ENCODE results near the gene RBBP8. TPM values are rescaled to one million over a fixed set of nuclear protein-coding genes. Genes with fewer than 3 reads are reported as not detected.

Gene RBBP8
- total and polyA plus RNA-seq, 2 donors (not counting 3 experiments of a cell fraction or from before 2014, with no cell fraction given): 3.0 to 13.5 TPM

DNA sequence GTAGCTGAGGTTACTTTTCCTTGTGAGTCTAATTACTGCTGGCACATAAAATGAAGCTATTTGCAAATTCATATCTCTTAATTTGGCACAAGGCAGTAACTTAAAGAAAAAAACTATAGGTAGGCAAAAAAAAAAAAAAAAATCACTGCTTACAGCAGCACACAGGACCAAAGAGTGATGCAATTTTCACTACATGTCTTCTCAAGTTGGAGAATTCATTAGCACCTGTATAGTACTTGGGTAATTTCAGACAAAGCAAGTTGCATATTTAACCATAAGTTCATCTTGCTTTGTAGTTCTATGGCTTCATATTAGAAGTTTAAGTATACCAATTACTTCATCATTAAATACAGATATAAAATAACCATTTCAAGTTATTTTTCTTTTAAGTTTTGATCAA, 33.7 kb upstream of the RBBP8 start:
- no peak for FAIRE-seq
- no peak for DNase-seq (ENCODE audit: low read depth, low spot score)
- H3K4me2 ChIP-seq (ENCODE audit: insufficient read depth, low read length): no peak overlapping the region
- ChIA-PET CTCF (no interaction called here), POLR2A (interaction anchor here (0.5 kb wide), 1 partner anchor 851 kb away, joined by 7 read pairs; no protein-coding TSS in a partner anchor)
- H3K27me3 ChIP-seq (ENCODE audit: control insufficient read depth in 2 of 2, insufficient read depth in 2 of 2, low read length in 2 of 2): peaks cover 9 to 18% of the 10 kb centered on the region in 2 experiments
- no peak overlapping the region for H3K27ac ChIP-seq (ENCODE audit: insufficient read depth, low read depth, low read length)
- no peaks in the 10 kb centered on the region for H3K36me3 ChIP-seq (ENCODE audit: control insufficient read depth in 2 of 2, extremely low read depth in 1 of 2, insufficient read depth in 2 of 2, low read length in 2 of 2)
- no peaks in the 10 kb centered on the region for H4K20me1 ChIP-seq (replicated peaks; ENCODE audit: control insufficient read depth, extremely low read depth, insufficient read depth, low read length)
- dilution Hi-C loops (cut with MboI; ENCODE audit: extremely low pct_ligation_motif_present, low sequenced_read_pairs): no loop called here
- TF ChIP-seq, protein P1, sequence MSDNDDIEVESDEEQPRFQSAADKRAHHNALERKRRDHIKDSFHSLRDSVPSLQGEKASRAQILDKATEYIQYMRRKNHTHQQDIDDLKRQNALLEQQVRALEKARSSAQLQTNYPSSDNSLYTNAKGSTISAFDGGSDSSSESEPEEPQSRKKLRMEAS (IDR thresholded peaks at IDR 0.05; ENCODE audit: insufficient read depth, insufficient read length): no peak
- no peak for TF ChIP-seq GATA2 (IDR thresholded peaks at IDR 0.05; ENCODE audit: insufficient read depth, insufficient read length, low read depth, low read length)
- no peak for TF ChIP-seq EZH2 (IDR thresholded peaks at IDR 0.05; ENCODE audit: borderline replicate concordance, low read depth, low read length, severe bottlenecking)
- no peak for TF ChIP-seq POLR2AphosphoS5 (IDR thresholded peaks at IDR 0.05; ENCODE audit: insufficient read depth, low read depth, low read length)
- no peak for TF ChIP-seq JUN (IDR thresholded peaks at IDR 0.05; ENCODE audit: borderline replicate concordance, insufficient read depth, insufficient read length, low read depth)
- TF ChIP-seq POLR2A (IDR thresholded peaks at IDR 0.05; ENCODE audit: low read depth, low read length): no peak
- no peak for TF ChIP-seq MYC (IDR thresholded peaks at IDR 0.05; ENCODE audit: low read depth, low read length)
- TF ChIP-seq FOS (IDR thresholded peaks at IDR 0.05; ENCODE audit: borderline replicate concordance, insufficient read depth, low read length): no peak
- TF ChIP-seq, protein P2, sequence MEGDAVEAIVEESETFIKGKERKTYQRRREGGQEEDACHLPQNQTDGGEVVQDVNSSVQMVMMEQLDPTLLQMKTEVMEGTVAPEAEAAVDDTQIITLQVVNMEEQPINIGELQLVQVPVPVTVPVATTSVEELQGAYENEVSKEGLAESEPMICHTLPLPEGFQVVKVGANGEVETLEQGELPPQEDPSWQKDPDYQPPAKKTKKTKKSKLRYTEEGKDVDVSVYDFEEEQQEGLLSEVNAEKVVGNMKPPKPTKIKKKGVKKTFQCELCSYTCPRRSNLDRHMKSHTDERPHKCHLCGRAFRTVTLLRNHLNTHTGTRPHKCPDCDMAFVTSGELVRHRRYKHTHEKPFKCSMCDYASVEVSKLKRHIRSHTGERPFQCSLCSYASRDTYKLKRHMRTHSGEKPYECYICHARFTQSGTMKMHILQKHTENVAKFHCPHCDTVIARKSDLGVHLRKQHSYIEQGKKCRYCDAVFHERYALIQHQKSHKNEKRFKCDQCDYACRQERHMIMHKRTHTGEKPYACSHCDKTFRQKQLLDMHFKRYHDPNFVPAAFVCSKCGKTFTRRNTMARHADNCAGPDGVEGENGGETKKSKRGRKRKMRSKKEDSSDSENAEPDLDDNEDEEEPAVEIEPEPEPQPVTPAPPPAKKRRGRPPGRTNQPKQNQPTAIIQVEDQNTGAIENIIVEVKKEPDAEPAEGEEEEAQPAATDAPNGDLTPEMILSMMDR (IDR thresholded peaks at IDR 0.05; ENCODE audit: extremely low read depth in 1 of 2, insufficient read depth in 1 of 2, low read depth in 1 of 2, low read length in 2 of 2): no peak
- H3K4me1 ChIP-seq (ENCODE audit: control insufficient read depth, extremely low read depth, insufficient read depth, low read length): no peaks in the 10 kb centered on the region
- H3K9me1 ChIP-seq (replicated peaks; ENCODE audit: control insufficient read depth, extremely low read depth, insufficient read depth, low read length): no peaks in the 10 kb centered on the region
- no peak overlapping the region for H2AFZ ChIP-seq (ENCODE audit: low read depth, low read length)
- no peaks in the 10 kb centered on the region for H3K79me2 ChIP-seq (ENCODE audit: control insufficient read depth, insufficient read depth, low read length)
- no TSS peak for BruUV-seq (replicated peaks)
- no peaks in the 10 kb centered on the region for H3K9me3 ChIP-seq (replicated peaks; ENCODE audit: control insufficient read depth, insufficient read depth, low read length)
- intact Hi-C loops (cut with micrococcal nuclease): no loop called here
- no peak overlapping the region for H3K9ac ChIP-seq (replicated peaks; ENCODE audit: extremely low read depth, insufficient read depth, low read length)
- no peak overlapping the region for H3K4me3 ChIP-seq (replicated peaks in 1 of 3; ENCODE audit: insufficient read depth in 1 of 3, low read depth in 1 of 3, low read length in 3 of 3)
